IPS-20b (cell line): Measurements from ENCODE around the gene FAM89B.
"Not testable (repeated sequence)": the region's sequence is repeated elsewhere in the genome, so short reads cannot be mapped to it uniquely, and the experiment has no call there.

Source experiments
- H3K27ac ChIP-seq: one replicate; pipeline ENCODE4 v1.5.1; 2013; ENCODE audit warnings: low read length
- H3K27me3 ChIP-seq: 2 replicates; pipeline ENCODE4 v1.6.1; 2013; ENCODE audit warnings: mild to moderate bottlenecking, low read length, inconsistent platforms; ENCODE audit not compliant: insufficient read depth
- H3K36me3 ChIP-seq: 2 replicates; pipeline ENCODE4 v1.6.1; 2013; ENCODE audit warnings: low read depth, mild to moderate bottlenecking, inconsistent platforms, low read length, moderate library complexity; ENCODE audit not compliant: insufficient read depth
- H3K4me1 ChIP-seq: 2 replicates; pipeline ENCODE4 v1.6.1; 2013; ENCODE audit warnings: mild to moderate bottlenecking, control low read depth, inconsistent platforms, low read length, moderate library complexity; ENCODE audit not compliant: insufficient read depth
- H3K4me3 ChIP-seq: 2 replicates; pipeline ENCODE4 v1.5.1; 2013; ENCODE audit warnings: mild to moderate bottlenecking, low read length, inconsistent platforms
- H3K9ac ChIP-seq: 2 replicates; pipeline ENCODE4 v1.6.1; 2013; ENCODE audit warnings: low read depth, mild to moderate bottlenecking, inconsistent platforms, low read length, moderate library complexity
- H3K9me3 ChIP-seq: 2 replicates; pipeline ENCODE4 v1.6.1; 2013; ENCODE audit warnings: mild to moderate bottlenecking, low read depth, low read length, inconsistent platforms; ENCODE audit not compliant: insufficient read depth

Gene FAM89B

DNA sequence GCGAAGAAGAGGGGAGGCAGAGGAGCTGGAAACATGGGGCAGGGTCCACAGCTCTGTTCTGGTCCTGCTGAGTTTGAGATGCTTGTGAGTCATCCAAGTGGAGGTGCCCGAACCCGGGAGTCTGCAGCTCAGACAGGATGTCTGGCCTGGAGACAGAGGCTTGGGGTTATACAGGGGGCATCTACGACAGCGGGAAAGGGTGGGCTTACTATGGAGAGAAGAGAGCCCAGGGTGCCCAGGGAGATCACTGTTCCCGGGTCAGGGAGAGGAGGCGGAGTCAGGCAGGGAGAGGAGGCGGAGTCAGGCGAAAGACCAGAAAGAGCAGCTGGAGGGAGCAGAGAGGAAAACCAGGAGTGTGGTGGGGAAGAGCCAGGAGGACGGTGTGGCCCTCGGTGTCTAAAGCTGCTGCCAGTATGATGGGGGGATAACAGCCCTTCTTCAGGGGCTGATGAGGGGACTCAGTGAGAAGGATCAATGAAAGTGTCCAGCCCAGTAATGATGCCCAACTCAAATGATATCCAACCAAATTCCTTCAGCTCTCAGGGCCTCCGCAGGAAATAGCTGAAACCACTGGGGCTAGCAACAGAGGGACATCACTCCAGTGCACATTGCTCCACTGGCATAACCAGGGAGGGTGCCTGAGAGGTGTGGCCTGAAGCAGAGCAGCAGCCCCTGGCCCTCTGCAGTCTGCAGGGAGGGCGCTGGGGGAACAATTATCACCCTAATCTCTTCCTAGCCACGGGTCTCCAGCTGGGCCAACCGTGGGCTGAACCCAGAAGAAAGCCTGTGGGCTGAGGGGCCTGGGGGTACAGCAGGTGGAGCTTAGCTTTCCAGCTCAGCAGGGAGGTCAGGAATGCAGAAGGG, 11.6 kb upstream of the FAM89B start:
- Histone ChIP-seq H3K9me3 (no peaks in the 10 kb centered on the region), H3K27ac (no peak overlapping the region), H3K36me3 (no peaks in the 10 kb centered on the region), H3K27me3 (peaks cover 34% of the 10 kb centered on the region), H3K4me1 (peaks cover 28% of the 10 kb centered on the region), H3K9ac (no peak overlapping the region), H3K4me3 (peak overlapping the region; percentile 23; the same call in 1 of the 2 replicates)

- Histone ChIP-seq H3K4me1 (peaks cover 26% of the 10 kb centered on the region), H3K27ac (no peak overlapping the region), H3K4me3 (no peak overlapping the region)
Measured at GRCh38 chr11:65562020-65562419, 10.3 kb upstream of the FAM89B start.

DNA sequence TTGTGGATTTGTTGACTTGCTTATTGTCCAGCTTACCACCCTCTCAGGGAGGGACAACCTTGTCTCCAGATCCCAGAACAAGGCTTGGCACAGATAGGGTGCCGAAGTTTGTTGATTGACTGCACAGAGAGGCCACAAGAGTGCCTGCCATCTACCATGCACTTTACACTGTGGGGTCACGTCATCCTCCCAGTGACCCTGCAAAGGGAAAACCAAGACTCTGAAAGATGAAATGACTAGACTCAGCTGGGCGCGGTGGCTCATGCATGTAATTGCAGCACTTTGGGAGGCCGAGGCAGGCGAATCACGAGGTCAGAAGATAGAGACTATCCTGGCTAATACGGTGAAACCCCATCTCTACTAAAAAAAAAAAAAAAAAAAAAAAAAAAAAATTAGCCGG, 9.6 kb upstream of the FAM89B start:
- peaks cover 21% of the 10 kb centered on the region for H3K27me3 ChIP-seq
- H3K36me3 ChIP-seq: no peaks in the 10 kb centered on the region
- H3K4me3 ChIP-seq: no peak overlapping the region
- no peaks in the 10 kb centered on the region for H3K9me3 ChIP-seq
- H3K9ac ChIP-seq: no peak overlapping the region
- peaks cover 22% of the 10 kb centered on the region for H3K4me1 ChIP-seq
- no peak overlapping the region for H3K27ac ChIP-seq

More at GRCh38 chr11:65562020-65562419, 10.3 kb upstream of the FAM89B start:
- Histone ChIP-seq H3K9me3 (no peaks in the 10 kb centered on the region), H3K36me3 (no peaks in the 10 kb centered on the region), H3K27me3 (peaks cover 27% of the 10 kb centered on the region), H3K9ac (no peak overlapping the region)

GRCh38 chr11:65563601-65564000, 8.7 kb upstream of the FAM89B start:
- H3K9me3 ChIP-seq: no peaks in the 10 kb centered on the region
- peaks cover 21% of the 10 kb centered on the region for H3K4me1 ChIP-seq
- no peak overlapping the region for H3K4me3 ChIP-seq
- H3K36me3 ChIP-seq: no peaks in the 10 kb centered on the region
- H3K9ac ChIP-seq: no peak overlapping the region
- no peak overlapping the region for H3K27ac ChIP-seq
- peaks cover 20% of the 10 kb centered on the region for H3K27me3 ChIP-seq

- H3K27me3 ChIP-seq, H3K36me3 ChIP-seq, H3K9ac ChIP-seq, H3K27ac ChIP-seq, H3K4me3 ChIP-seq, H3K9me3 ChIP-seq: not testable (repeated sequence)
- H3K4me1 ChIP-seq: peaks cover 15% of the 10 kb centered on the region
Measured at GRCh38 chr11:65564879-65565559, 7.3 kb upstream of the FAM89B start.

GRCh38 chr11:65565624-65566453, 6.5 kb upstream of the FAM89B start:
- no peaks in the 10 kb centered on the region for H3K9me3 ChIP-seq
- no peak overlapping the region for H3K9ac ChIP-seq
- peaks cover 11% of the 10 kb centered on the region for H3K4me1 ChIP-seq
- no peak overlapping the region for H3K27ac ChIP-seq
- H3K27me3 ChIP-seq: no peaks in the 10 kb centered on the region
- H3K36me3 ChIP-seq: no peaks in the 10 kb centered on the region
- no peak overlapping the region for H3K4me3 ChIP-seq

DNA sequence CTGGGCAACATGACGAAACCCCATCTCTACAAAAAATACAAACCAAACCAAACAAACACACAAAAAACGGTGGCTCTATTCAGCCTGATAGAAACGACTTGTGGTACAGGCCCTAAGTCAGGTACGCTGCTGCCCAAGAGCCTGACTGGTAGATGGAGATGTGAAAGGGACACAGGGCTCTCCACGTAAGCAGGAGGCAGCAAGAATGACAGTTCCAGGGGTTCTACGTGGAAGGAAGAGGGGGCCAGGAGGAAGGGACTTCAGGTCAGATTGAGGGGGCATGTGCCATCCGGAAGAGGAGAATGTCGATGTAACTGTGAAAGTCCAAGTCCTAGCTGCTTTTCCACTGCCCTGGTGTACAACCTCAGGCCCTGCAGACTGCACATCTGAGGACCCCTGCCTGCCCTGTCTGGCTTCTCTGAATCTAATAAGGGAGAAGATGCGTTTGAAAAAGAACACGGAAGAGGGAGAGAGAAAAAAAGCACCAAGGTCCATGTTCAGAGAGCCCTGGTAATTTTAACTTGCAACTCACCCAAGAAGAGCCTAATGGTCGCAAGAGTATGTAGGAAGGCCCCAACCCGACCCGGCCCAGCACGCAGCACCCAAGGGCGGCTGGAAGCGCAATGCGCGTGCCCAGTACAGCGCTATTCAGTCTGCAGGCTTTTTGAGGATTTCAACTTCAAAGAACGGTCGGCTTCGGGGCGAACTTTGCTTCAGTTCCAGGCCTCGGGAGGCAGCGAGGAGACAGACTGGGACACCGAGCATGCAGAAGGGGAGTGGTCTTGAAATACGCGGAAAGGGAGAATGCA, 3.0 kb upstream of the FAM89B start:
- Histone ChIP-seq H3K27me3 (peaks cover 14% of the 10 kb centered on the region; the same call in 1 of the 2 replicates), H3K4me3 (peak overlapping the region; percentile 98), H3K4me1 (peaks cover 16% of the 10 kb centered on the region), H3K9me3 (no peaks in the 10 kb centered on the region), H3K9ac (peak overlapping the region; percentile 90; the same call in 1 of the 2 replicates), H3K27ac (peak overlapping the region; percentile 76), H3K36me3 (no peaks in the 10 kb centered on the region)

DNA sequence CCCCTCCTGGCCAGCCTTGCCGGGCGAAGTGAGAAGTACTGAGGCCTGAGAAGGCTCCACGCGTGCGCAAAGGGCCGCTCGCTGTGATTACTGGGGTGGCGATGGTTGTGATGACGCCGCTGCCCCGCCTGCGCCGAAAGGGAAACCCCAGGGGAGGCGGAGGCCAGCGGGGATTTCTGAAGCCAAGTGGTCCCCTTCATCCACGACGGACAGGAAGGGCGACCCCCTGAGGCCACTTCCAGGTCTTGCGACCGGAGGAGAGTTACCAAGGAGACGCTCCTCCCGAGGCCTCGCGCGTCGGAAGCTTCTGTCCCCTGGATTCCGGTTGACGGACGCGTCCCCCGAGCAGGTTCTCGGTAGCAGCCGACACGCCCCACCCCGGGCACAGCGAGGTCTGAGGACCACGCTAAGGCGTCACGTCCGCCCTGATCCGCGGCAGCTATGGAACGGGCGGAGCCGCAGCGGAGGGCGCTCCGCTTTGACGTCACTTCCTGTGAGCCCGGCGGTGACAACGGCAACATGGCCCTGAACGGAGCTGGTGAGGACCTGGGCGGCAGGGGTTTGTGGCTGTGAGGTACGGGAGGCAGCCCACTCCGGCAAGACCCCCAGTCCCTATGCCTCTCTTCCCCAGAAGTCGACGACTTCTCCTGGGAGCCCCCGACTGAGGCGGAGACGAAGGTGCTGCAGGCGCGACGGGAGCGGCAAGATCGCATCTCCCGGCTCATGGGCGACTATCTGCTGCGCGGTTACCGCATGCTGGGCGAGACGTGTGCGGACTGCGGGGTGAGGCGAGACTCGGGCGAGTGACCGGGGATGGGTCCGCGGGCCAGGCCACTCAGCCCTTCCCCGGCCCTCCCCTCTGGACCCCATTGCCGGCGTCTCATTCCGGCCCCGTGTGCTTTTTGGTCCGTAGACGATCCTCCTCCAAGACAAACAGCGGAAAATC, 2.1 kb upstream of the FAM89B start, which contains the start of gene ZNRD2:
TSS of gene ZNRD2 (plus strand) at position 505 of the 946 bp plus-strand sequence. CDS start at position 520, 15 bp downstream.
- no peaks in the 10 kb centered on the region for H3K36me3 ChIP-seq
- H3K4me3 ChIP-seq: peak within 1 kb of the TSS; percentile 98
- peak within 1 kb of the TSS; percentile 76 for H3K27ac ChIP-seq
- H3K4me1 ChIP-seq: peaks cover 20% of the 10 kb centered on the region
- no peaks in the 10 kb centered on the region for H3K9me3 ChIP-seq
- H3K9ac ChIP-seq: peak within 1 kb of the TSS; percentile 90; the same call in 1 of the 2 replicates
- H3K27me3 ChIP-seq: peaks cover 22% of the 10 kb centered on the region

DNA sequence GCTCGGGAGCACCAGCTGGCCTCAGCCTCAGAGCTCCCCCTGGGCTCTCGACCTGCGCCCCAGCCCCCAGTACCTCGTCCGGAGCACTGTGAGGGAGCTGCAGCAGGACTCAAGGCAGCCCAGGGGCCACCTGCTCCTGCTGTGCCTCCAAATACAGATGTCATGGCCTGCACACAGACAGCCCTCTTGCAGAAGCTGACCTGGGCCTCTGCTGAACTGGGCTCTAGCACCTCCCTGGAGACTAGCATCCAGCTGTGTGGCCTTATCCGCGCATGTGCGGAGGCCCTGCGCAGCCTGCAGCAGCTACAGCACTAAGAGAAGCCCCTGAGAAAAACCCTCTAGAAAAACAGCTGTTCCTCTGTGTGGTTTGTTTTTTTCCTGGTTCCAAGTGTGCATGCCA, 918 bp upstream of the FAM89B start:
- H3K27me3 ChIP-seq: peaks cover 33% of the 10 kb centered on the region
- H3K9ac ChIP-seq: no peak overlapping the region
- H3K36me3 ChIP-seq: no peaks in the 10 kb centered on the region
- no peak overlapping the region for H3K27ac ChIP-seq
- peak overlapping the region; percentile 98; the same call in 1 of the 2 replicates for H3K4me3 ChIP-seq
- no peaks in the 10 kb centered on the region for H3K9me3 ChIP-seq
- H3K4me1 ChIP-seq: peaks cover 20% of the 10 kb centered on the region

- Histone ChIP-seq H3K27ac (no peak overlapping the region), H3K9ac (peak overlapping the region; percentile 53; the same call in 1 of the 2 replicates), H3K4me1 (peaks cover 20% of the 10 kb centered on the region), H3K36me3 (no peaks in the 10 kb centered on the region), H3K4me3 (peak overlapping the region; percentile 70), H3K27me3 (peaks cover 38% of the 10 kb centered on the region), H3K9me3 (no peaks in the 10 kb centered on the region)
Measured at GRCh38 chr11:65571940-65572339, 398 bp upstream of the FAM89B start.
